Lung (tissue), 12 donors: ENCODE results near the gene GP5. TPM values are rescaled to one million over a fixed set of nuclear protein-coding genes. Genes with fewer than 3 reads are reported as not detected.

Experiments
- ATAC-seq: fragments of 200-7000 bp; cut with Tn5 transposase; one replicate; pipeline ENCODE4 v1.9.1; 2020; ENCODE audit warnings: moderate number of reproducible peaks; ENCODE audit not compliant: insufficient read depth, low FRiP score
- DNase-seq, 3 donors: peaks; one replicate each; pipeline ENCODE4 v3.0.0-alpha.2; 2013 to 2017
- H3K27ac ChIP-seq, 2 donors: one replicate each; pipeline ENCODE4 v1.5.1; 2013; ENCODE audit warnings: mild to moderate bottlenecking in 2 of 2, moderate library complexity in 2 of 2, control low read depth in 1 of 2, inconsistent platforms in 1 of 2, low read depth in 1 of 2, low read length in 1 of 2
- H3K27me3 ChIP-seq, 3 donors: one replicate each; pipeline ENCODE4 v1.5.1; 2013; ENCODE audit warnings: low read length in 2 of 3; ENCODE audit not compliant: control insufficient read depth in 3 of 3, insufficient read depth in 3 of 3
- H3K36me3 ChIP-seq, 4 donors: one replicate each; pipeline ENCODE4 v1.5.1; 2013; ENCODE audit warnings: low read length in 4 of 4, mild to moderate bottlenecking in 1 of 4, moderate library complexity in 1 of 4; ENCODE audit not compliant: control insufficient read depth in 4 of 4, insufficient read depth in 4 of 4
- H3K4me1 ChIP-seq, 5 donors: one replicate each; pipeline ENCODE4 v1.5.1; 2013; ENCODE audit warnings: low read length in 5 of 5, mild to moderate bottlenecking in 2 of 5, moderate library complexity in 1 of 5; ENCODE audit not compliant: control insufficient read depth in 5 of 5, insufficient read depth in 5 of 5
- H3K4me3 ChIP-seq: one replicate; pipeline ENCODE4 v1.5.1; 2013; ENCODE audit warnings: mild to moderate bottlenecking, control low read depth, moderate library complexity
- H3K9ac ChIP-seq, 2 donors: one replicate each; pipeline ENCODE4 v1.5.1; 2013; ENCODE audit warnings: low read length in 2 of 2, control low read depth in 1 of 2; ENCODE audit not compliant: insufficient read depth in 1 of 2
- H3K9me3 ChIP-seq, 4 donors: one replicate each; pipeline ENCODE4 v1.5.1; 2013; ENCODE audit warnings: low read length in 3 of 4, mild to moderate bottlenecking in 1 of 4, moderate library complexity in 1 of 4; ENCODE audit not compliant: control insufficient read depth in 4 of 4, insufficient read depth in 3 of 4
- WGBS, 2 donors: extraction: QIAGEN DNeasy Blood & Tissue Kit; methylation state at CpG; one replicate each; pipeline ENCODE4 v1.1.7; 2013; 5-methylcytosine and 5-hydroxymethylcytosine counted together
- polyA plus RNA-seq, 2 donors: library from polyadenylated mRNA; stranded (reverse); fragments of 200-250 nt; gene quantifications; one replicate each; pipeline ENCODE4 v1.2.1, GENCODE V29; 2013
- total RNA-seq, 2 donors: library from RNA; depleted of rRNA in 1 of 2; stranded (reverse); fragments of >200 nt in 1 of 2; gene quantifications; one replicate each; pipeline ENCODE4 v1.2.1, GENCODE V29; 2014 to 2021
- TF ChIP-seq, protein P1 (sequence below): IDR thresholded peaks from 2 replicates; pipeline ENCODE4 v1.5.1; 2012; ENCODE audit warnings: mild to moderate bottlenecking; ENCODE audit errors: control extremely low read depth, extremely low read depth
- donor health status: control.
- donor health status: control.
- donor health status: Bipolar disorder and iron deficiency.
- donor health status: healthy.
- donor health status: DM: yes; HTN: yes; CAD: no.

The GP5 gene
- total and polyA plus RNA-seq, 4 donors = 0.06 to 1.1 (median 0.37) TPM

DNA sequence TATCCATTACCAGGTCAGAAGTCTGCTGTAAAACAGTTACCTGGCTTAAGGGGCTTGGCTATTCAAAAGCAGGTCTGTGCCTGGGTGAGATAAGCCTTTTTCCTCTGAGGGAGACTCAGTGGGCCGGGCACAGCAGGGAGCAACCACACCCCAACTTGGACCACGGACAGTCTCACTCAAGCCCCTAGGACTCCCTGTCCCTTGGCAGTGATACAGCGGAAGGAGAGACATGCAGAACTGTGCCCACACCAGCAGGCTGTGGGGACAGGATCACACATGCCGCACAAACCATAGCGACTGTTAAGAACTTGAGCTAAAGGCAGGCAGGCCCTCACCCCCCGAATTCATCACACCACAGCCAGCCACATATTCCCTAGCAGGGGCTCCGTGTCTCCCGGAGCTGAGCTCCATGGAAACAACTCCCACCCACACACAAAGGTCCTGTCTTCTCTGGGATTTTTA, 2.8 kb upstream of the GP5 start:
- H3K9ac ChIP-seq = no peak overlapping the region
- 86 to 87% methylated on average over 8 of the region's 8 CpGs for WGBS, 2 donors
- no peak for ATAC-seq

DNA sequence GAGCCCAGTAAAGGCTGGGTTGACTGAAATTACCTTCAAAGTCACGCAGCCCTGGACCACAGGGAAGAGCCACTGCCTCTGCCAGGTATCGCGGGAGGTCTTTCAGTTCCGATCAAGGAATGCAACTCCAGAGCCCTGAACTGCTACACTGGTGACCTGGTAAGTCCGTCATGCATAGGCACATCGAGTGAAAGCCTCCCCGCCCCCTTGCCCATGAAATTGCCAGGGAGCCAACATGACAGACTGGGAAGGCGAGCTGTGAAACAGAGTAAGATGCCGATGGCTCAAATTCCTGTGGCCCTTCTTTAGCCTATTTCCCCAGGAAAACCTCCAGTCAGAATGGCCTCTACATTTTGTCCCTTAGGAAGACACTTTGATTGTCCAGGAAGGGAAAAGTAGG, 2.3 kb upstream of the GP5 start:
- peaks cover 0 to 23% (median 11%) of the 10 kb centered on the region in 5 donors for H3K4me1 ChIP-seq
- no peak overlapping the region for H3K4me3 ChIP-seq
- H3K9me3 ChIP-seq = peaks cover 0 to 1% (median 0%) of the 10 kb centered on the region in 4 donors
- 89 to 91% methylated on average over 9 of the region's 9 CpGs for WGBS, 2 donors
- ATAC-seq = no peak
- no peak for DNase-seq
- peaks cover 0 to 2% (median 0%) of the 10 kb centered on the region in 4 donors for H3K36me3 ChIP-seq
- H3K27me3 ChIP-seq = peaks cover 5 to 23% (median 23%) of the 10 kb centered on the region in 3 donors
- no peak overlapping the region for H3K27ac ChIP-seq
- TF ChIP-seq, protein P1, sequence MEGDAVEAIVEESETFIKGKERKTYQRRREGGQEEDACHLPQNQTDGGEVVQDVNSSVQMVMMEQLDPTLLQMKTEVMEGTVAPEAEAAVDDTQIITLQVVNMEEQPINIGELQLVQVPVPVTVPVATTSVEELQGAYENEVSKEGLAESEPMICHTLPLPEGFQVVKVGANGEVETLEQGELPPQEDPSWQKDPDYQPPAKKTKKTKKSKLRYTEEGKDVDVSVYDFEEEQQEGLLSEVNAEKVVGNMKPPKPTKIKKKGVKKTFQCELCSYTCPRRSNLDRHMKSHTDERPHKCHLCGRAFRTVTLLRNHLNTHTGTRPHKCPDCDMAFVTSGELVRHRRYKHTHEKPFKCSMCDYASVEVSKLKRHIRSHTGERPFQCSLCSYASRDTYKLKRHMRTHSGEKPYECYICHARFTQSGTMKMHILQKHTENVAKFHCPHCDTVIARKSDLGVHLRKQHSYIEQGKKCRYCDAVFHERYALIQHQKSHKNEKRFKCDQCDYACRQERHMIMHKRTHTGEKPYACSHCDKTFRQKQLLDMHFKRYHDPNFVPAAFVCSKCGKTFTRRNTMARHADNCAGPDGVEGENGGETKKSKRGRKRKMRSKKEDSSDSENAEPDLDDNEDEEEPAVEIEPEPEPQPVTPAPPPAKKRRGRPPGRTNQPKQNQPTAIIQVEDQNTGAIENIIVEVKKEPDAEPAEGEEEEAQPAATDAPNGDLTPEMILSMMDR = no peak
- H3K9ac ChIP-seq = no peak overlapping the region

More for the DNA sequence above, 2.8 kb upstream of the GP5 start:
- Histone ChIP-seq H3K4me1 (peaks cover 0 to 17% (median 7%) of the 10 kb centered on the region in 5 donors), H3K36me3 (peaks cover 0 to 4% (median 2%) of the 10 kb centered on the region in 4 donors), H3K4me3 (no peak overlapping the region), H3K27me3 (peaks cover 2 to 23% (median 23%) of the 10 kb centered on the region in 3 donors), H3K27ac (no peak overlapping the region), H3K9me3 (peaks cover 0 to 1% (median 0%) of the 10 kb centered on the region in 4 donors)
- TF ChIP-seq, protein P1 = no peak
- DNase-seq = no peak

DNA sequence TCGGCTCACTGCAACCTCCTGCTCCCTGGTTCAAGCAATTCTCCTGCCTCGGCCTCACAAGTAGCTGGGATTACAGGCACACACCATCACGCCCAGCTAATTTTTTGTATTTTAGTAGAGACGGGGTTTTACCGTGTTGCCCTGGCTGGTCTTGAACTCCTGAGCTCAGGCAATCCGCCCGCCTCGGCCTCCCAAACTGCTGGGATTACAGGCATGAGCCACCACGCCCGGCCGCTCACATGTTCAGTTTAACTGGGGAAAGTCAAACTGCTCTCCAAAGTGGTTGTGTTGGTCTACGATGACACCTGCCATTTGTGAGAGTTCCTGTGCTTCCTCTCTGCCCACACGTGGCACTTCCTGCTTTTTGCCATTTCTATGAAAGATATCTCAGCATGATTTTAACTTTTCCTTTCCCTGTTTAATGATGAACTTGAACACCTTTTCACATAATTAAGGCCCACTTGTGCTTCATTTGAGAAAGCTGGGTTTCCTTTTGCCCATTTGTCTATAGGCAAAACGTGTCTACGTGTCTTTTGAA, 877 bp upstream of the GP5 start:
- DNase-seq = no peak
- TF ChIP-seq, protein P1 = no peak
- no peaks in the 10 kb centered on the region for H3K36me3 ChIP-seq
- no peak overlapping the region for H3K27ac ChIP-seq
- peaks cover 0 to 1% (median 0%) of the 10 kb centered on the region in 4 donors for H3K9me3 ChIP-seq
- peaks cover 5 to 30% (median 23%) of the 10 kb centered on the region in 3 donors for H3K27me3 ChIP-seq
- ATAC-seq = no peak
- peaks cover 0 to 29% (median 14%) of the 10 kb centered on the region in 5 donors for H3K4me1 ChIP-seq
- no peak overlapping the region for H3K4me3 ChIP-seq
- H3K9ac ChIP-seq = no peak overlapping the region
- 84 to 85% methylated on average over 15 of the region's 15 CpGs for WGBS, 2 donors
